GM12878 (cell line): Measurements from ENCODE around the gene CYB561A3. TPM values are rescaled to one million over a fixed set of nuclear protein-coding genes. Genes with fewer than 3 reads are reported as not detected.
A peak's percentile ranks its signal among the peaks of the same experiment; 100 is the strongest.

ENCODE experiments used
- ESRRA ChIP-seq: IDR thresholded peaks from 2 replicates; pipeline ENCODE4 v1.6.1; 2012; ENCODE audit warnings: mild to moderate bottlenecking, low read length, improper control_type of control experiment
- EZH2 ChIP-seq: IDR thresholded peaks from 2 replicates; pipeline ENCODE4 v1.6.1; 2012; ENCODE audit warnings: low read depth, mild to moderate bottlenecking, control low read depth, inconsistent platforms, low read length, borderline replicate concordance; ENCODE audit not compliant: control insufficient read depth
- KLF5 ChIP-seq: fragments of 450-650 bp; IDR thresholded peaks from 2 replicates; pipeline ENCODE4 v1.6.1; 2014; ENCODE audit warnings: mild to moderate bottlenecking; ENCODE audit not compliant: partially characterized antibody
- MEF2A ChIP-seq: IDR thresholded peaks from 2 replicates; pipeline ENCODE4 v1.6.1; 2011; ENCODE audit warnings: low read depth, mild to moderate bottlenecking, low read length, moderate library complexity; ENCODE audit not compliant: insufficient read depth
- NR2C2 ChIP-seq: IDR thresholded peaks from 2 replicates; pipeline ENCODE4 v1.6.1; 2011; ENCODE audit warnings: borderline replicate concordance, low read depth; ENCODE audit not compliant: control insufficient read depth, insufficient read length
- NR2F1 ChIP-seq: fragments of 450-650 bp; conservative IDR thresholded peaks from 2 replicates; pipeline ENCODE4 v1.6.1; 2017; ENCODE audit warnings: mild to moderate bottlenecking
- PAX8 ChIP-seq: fragments of 450-650 bp; IDR thresholded peaks from 2 replicates; pipeline ENCODE4 v1.6.1; 2017; ENCODE audit warnings: mild to moderate bottlenecking, moderate library complexity
- RBBP5 ChIP-seq: fragments of 200-600 bp; sonication (generic); conservative IDR thresholded peaks from 2 replicates; pipeline ENCODE4 v1.6.1; 2016
- RFX5 ChIP-seq: IDR thresholded peaks from 2 replicates; pipeline ENCODE4 v1.6.1; 2011; ENCODE audit warnings: low read depth, low read length, improper control_type of control experiment
- SIN3A ChIP-seq: IDR thresholded peaks from 2 replicates; pipeline ENCODE4 v1.6.1; 2012; ENCODE audit warnings: low read depth, low read length, improper control_type of control experiment
- SPI1 ChIP-seq: IDR thresholded peaks from 2 replicates; pipeline ENCODE4 v1.6.1; 2011; ENCODE audit warnings: low read depth, mild to moderate bottlenecking, low read length, moderate library complexity, borderline replicate concordance; ENCODE audit not compliant: insufficient read depth
- polyA plus RNA-seq, 11 experiments: library from polyadenylated mRNA; depleted of rRNA in 4 of 11; unstranded in 6 of 11; stranded (reverse) in 5 of 11; fragments of >200 nt; fragmentation: Nextera tagmentation in 4 of 11; fragmentation: Illumina TruSeq in 1 of 11; extraction: Ambion mirVana in 4 of 11; extraction: Trizol in 1 of 11; gene quantifications; 1 replicate in 1 of 11; 2 replicates in 10 of 11; pipeline versions ENCODE4 v1.2.1 to v1.2.3, GENCODE V29; 2011 to 2016; ENCODE audit warnings: inconsistent platforms in 2 of 11, missing spikeins in 2 of 11, low read depth in 1 of 11
- total RNA-seq, 4 experiments: library from RNA; depleted of rRNA in 3 of 4; stranded (reverse); fragments of >200 nt in 3 of 4; fragmentation: Illumina TruSeq in 1 of 4; extraction: Trizol in 1 of 4; gene quantifications; 2 replicates each; pipeline versions ENCODE4 v1.2.1 to v1.2.3, GENCODE V29; 2013 to 2021
- TF ChIP-seq, protein P1 (sequence below): IDR thresholded peaks from 2 replicates; pipeline ENCODE4 v1.6.1; 2012; ENCODE audit warnings: improper control_type of control experiment, low read depth, low read length; ENCODE audit not compliant: insufficient replicate concordance
- TF ChIP-seq, protein P2 (sequence below): fragments of 450-650 bp; conservative IDR thresholded peaks from 2 replicates; pipeline ENCODE4 v1.6.1; 2017; ENCODE audit warnings: mild to moderate bottlenecking, moderate library complexity
- TF ChIP-seq, protein P3 (sequence below), 3 experiments: IDR thresholded peaks in 2 of 3; conservative IDR thresholded peaks in 1 of 3; 2 replicates each; pipeline ENCODE4 v1.5.1; 2011; ENCODE audit warnings: low read depth in 3 of 3, low read length in 3 of 3, mild to moderate bottlenecking in 3 of 3, control low read depth in 2 of 3, moderate library complexity in 2 of 3, inconsistent platforms in 1 of 3, mixed read lengths in 1 of 3; ENCODE audit not compliant: control insufficient read depth in 2 of 3, insufficient read depth in 1 of 3; ENCODE audit errors: extremely low read depth in 1 of 3
- TF ChIP-seq, protein P4 (sequence below): fragments of 450-650 bp; IDR thresholded peaks from 2 replicates; pipeline ENCODE4 v1.6.1; 2017; ENCODE audit warnings: borderline replicate concordance

CYB561A3 gene
- total and polyA plus RNA-seq, 10 of the 15 experiments (the other 5 are each of a cell fraction or from before 2014, with no cell fraction given), result 40.1 to 169 (median 74.4) TPM

DNA sequence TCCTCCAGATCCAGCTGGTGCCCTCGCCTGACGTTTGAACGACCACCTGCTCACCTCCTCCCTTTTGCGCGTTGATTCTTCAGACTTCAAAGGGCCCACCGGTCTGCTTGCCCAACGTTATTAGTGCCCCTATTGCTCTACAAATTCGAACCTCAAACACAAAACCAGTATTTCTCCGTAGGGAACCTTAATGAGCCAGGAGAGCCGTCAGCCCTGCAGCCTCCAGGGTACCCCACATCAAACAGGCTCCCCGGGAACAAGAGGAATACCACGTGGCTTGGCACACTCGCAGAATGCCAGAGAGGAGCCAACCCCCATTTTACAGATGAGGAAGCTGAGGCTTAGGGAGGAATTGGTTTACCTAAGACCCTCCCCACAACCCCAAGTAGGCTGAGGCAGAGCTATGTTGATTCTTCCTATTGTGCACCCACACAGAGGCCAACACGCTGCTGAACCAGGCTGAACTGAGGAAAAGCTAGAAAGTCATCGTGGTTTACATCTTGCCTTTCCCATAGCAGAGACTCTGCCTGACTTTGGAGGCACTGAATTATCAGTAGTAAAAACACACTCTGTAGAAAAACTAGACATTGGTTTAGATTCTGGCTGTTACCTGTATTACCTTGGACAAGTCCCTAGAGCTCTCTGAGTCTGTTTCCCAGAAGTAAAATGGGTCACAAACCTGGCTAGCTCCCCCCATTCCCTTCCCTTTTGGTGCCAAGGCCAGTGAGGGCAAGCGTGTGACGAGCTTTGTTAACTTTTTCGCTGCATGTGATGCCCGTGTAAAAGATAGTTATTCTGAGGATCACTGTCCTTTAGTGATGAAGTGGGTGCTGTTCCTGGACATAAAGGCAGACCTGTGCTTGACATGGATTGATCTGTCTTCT lies 27.9 kb downstream of the CYB561A3 start (continued):
- TF ChIP-seq, protein P1, sequence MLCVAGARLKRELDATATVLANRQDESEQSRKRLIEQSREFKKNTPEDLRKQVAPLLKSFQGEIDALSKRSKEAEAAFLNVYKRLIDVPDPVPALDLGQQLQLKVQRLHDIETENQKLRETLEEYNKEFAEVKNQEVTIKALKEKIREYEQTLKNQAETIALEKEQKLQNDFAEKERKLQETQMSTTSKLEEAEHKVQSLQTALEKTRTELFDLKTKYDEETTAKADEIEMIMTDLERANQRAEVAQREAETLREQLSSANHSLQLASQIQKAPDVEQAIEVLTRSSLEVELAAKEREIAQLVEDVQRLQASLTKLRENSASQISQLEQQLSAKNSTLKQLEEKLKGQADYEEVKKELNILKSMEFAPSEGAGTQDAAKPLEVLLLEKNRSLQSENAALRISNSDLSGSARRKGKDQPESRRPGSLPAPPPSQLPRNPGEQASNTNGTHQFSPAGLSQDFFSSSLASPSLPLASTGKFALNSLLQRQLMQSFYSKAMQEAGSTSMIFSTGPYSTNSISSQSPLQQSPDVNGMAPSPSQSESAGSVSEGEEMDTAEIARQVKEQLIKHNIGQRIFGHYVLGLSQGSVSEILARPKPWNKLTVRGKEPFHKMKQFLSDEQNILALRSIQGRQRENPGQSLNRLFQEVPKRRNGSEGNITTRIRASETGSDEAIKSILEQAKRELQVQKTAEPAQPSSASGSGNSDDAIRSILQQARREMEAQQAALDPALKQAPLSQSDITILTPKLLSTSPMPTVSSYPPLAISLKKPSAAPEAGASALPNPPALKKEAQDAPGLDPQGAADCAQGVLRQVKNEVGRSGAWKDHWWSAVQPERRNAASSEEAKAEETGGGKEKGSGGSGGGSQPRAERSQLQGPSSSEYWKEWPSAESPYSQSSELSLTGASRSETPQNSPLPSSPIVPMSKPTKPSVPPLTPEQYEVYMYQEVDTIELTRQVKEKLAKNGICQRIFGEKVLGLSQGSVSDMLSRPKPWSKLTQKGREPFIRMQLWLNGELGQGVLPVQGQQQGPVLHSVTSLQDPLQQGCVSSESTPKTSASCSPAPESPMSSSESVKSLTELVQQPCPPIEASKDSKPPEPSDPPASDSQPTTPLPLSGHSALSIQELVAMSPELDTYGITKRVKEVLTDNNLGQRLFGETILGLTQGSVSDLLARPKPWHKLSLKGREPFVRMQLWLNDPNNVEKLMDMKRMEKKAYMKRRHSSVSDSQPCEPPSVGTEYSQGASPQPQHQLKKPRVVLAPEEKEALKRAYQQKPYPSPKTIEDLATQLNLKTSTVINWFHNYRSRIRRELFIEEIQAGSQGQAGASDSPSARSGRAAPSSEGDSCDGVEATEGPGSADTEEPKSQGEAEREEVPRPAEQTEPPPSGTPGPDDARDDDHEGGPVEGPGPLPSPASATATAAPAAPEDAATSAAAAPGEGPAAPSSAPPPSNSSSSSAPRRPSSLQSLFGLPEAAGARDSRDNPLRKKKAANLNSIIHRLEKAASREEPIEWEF, result no peak
- TF ChIP-seq KLF5 (peak; percentile 2), EZH2 (no peak), ESRRA (no peak), SIN3A (no peak), PAX8 (no peak), RBBP5 (no peak), NR2C2 (no peak), MEF2A (no peak), SPI1 (no peak), NR2F1 (peak; percentile 3; the same call in 1 of the 2 replicates), RFX5 (no peak)
- TF ChIP-seq, protein P2, sequence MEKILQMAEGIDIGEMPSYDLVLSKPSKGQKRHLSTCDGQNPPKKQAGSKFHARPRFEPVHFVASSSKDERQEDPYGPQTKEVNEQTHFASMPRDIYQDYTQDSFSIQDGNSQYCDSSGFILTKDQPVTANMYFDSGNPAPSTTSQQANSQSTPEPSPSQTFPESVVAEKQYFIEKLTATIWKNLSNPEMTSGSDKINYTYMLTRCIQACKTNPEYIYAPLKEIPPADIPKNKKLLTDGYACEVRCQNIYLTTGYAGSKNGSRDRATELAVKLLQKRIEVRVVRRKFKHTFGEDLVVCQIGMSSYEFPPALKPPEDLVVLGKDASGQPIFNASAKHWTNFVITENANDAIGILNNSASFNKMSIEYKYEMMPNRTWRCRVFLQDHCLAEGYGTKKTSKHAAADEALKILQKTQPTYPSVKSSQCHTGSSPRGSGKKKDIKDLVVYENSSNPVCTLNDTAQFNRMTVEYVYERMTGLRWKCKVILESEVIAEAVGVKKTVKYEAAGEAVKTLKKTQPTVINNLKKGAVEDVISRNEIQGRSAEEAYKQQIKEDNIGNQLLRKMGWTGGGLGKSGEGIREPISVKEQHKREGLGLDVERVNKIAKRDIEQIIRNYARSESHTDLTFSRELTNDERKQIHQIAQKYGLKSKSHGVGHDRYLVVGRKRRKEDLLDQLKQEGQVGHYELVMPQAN, result 0 out of 2 replicates have a peak, but pooled peaks have one; percentile 5
- TF ChIP-seq, protein P3, sequence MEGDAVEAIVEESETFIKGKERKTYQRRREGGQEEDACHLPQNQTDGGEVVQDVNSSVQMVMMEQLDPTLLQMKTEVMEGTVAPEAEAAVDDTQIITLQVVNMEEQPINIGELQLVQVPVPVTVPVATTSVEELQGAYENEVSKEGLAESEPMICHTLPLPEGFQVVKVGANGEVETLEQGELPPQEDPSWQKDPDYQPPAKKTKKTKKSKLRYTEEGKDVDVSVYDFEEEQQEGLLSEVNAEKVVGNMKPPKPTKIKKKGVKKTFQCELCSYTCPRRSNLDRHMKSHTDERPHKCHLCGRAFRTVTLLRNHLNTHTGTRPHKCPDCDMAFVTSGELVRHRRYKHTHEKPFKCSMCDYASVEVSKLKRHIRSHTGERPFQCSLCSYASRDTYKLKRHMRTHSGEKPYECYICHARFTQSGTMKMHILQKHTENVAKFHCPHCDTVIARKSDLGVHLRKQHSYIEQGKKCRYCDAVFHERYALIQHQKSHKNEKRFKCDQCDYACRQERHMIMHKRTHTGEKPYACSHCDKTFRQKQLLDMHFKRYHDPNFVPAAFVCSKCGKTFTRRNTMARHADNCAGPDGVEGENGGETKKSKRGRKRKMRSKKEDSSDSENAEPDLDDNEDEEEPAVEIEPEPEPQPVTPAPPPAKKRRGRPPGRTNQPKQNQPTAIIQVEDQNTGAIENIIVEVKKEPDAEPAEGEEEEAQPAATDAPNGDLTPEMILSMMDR (IDR thresholded peaks at IDR 0.05 in 2 of 3, conservative IDR thresholded peaks at IDR 0.05 in 1 of 3; ENCODE audit: control insufficient read depth in 2 of 3, extremely low read depth in 1 of 3, insufficient read depth in 1 of 3, low read depth in 3 of 3, low read length in 3 of 3), result no peak
- TF ChIP-seq, protein P4, sequence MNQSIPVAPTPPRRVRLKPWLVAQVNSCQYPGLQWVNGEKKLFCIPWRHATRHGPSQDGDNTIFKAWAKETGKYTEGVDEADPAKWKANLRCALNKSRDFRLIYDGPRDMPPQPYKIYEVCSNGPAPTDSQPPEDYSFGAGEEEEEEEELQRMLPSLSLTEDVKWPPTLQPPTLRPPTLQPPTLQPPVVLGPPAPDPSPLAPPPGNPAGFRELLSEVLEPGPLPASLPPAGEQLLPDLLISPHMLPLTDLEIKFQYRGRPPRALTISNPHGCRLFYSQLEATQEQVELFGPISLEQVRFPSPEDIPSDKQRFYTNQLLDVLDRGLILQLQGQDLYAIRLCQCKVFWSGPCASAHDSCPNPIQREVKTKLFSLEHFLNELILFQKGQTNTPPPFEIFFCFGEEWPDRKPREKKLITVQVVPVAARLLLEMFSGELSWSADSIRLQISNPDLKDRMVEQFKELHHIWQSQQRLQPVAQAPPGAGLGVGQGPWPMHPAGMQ, result no peak
